ENCODE results near the gene SYT9.
"Not testable (repeated sequence)": the region's sequence is repeated elsewhere in the genome, so short reads cannot be mapped to it uniquely, and the experiment has no call there.

Gene SYT9

GRCh38 chr11:7321473-7322450 is 70.1 kb downstream of the SYT9 start:
- no peak overlapping the region for H3K4me3 ChIP-seq (ENCODE audit: low read depth, low read length)
- DNase-seq (ENCODE audit: low read depth): no peak

DNA sequence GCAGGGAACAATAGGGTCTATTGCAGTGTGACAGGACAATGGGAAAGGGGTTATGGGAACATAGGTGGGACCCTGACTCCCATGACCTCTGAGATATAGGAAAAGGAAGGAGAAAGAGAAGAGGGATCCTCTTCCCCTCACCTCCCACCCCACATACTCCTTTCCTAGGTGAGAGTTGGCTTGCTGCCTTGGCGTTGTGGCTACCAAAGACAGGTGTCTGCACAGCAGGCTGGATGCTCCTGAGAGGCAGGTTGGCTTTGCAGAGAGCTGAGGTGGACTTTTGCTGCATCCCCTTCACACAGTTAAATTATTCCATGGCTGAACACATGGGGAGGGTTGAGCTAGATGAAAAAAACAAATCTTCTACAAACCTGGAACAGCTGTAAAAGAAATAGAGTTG is 80.7 kb downstream of the SYT9 start:
- no peak for DNase-seq (ENCODE audit: low read depth)
- H3K4me3 ChIP-seq (ENCODE audit: low read depth, low read length): no peak overlapping the region

GRCh38 chr11:7332962-7333361 is 81.3 kb downstream of the SYT9 start:
- DNase-seq (ENCODE audit: low read depth): no peak
- no peak overlapping the region for H3K4me3 ChIP-seq (ENCODE audit: low read depth, low read length)

DNA sequence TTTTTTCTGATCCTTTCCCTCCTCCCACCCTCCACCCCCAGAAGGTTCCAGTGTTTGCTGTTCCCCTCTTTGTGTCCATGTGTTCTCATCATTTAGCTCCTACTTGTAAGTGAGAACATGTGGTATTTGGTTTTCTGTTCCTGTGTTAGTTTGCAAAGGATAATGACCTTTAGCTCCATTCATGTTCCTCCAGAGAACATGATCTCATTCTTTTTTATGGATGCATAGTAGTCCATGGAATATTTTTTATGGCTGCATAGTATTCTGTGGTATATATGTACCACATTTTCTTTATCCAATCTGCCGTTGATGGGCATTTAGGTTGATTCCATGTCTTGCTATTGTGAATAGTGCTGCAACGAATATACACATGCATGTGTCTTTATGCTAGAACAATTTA is 83.7 kb downstream of the SYT9 start:
- not testable (repeated sequence) for DNase-seq (ENCODE audit: low read depth); H3K4me3 ChIP-seq (ENCODE audit: low read depth, low read length)

- DNase-seq (ENCODE audit: low read depth): no peak
- no peak overlapping the region for H3K4me3 ChIP-seq (ENCODE audit: low read depth, low read length)
These were observed 89.8 kb downstream of the SYT9 start for GRCh38 chr11:7341551-7341950.

- no peak for DNase-seq (ENCODE audit: low read depth)
- no peak overlapping the region for H3K4me3 ChIP-seq (ENCODE audit: low read depth, low read length)
These were observed 96.1 kb downstream of the SYT9 start for GRCh38 chr11:7347611-7348431.

DNA sequence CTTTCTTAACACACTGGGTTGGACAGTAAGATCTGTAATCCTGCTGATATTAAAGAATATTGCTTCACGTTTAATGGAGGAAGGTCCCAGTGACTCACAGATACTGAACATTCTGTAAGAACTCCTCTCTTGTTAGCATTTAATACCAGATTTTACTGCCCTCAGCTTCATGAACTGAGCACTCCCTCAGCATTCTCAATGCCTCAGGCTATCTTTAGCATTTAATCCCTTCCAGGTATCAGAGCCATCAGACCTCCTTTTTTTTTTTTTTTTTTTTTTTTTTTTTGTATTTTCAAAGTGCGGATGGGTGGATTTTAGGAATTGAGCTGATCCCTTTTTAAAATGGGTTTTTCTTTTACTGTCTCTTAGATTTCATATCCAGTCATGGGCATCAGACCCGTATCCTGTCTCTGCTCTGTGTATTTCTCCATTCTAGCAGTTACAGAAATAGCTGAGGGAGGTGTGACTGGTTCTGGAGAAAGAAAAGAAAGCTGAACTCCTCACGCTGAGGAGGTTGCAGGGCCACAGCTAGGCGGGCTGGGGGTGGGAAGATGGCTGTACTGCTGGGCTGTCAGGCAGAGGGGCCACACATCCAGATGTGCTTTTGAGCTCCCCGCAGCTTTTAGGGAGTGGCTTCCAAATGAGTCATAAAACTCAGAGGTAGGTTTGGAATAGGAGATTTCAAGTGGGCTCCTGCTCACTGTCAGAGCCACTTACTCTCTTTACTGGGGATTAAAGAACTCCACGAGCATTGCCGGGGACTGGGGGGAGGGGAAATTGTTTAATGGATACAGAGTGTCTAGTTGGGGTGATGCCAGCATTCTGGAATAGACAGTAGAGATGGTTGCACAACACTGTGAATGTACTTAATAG is 97.0 kb downstream of the SYT9 start:
- no peak overlapping the region for H3K4me3 ChIP-seq (ENCODE audit: low read depth, low read length)
- DNase-seq (ENCODE audit: low read depth): no peak

DNA sequence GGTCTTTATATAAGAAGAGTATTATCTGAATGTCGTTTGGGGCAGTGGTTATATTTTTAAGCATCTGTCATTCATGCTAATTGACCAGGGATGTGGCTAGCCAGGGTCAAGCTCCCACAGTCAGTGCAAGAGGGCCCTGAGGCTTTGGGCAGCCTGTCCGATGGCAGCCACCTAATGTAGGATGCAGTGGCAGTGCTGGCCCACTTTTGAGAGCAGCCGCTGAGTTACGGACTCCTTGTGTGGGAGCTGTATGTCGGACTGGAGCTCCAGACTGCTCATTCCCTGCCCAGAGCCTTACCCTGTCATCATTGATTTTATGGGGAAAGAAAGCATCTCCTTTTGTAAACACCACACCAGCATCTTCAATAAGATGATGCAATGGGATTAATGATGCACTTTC is 99.5 kb downstream of the SYT9 start:
- no peak overlapping the region for H3K4me3 ChIP-seq (ENCODE audit: low read depth, low read length)
- no peak for DNase-seq (ENCODE audit: low read depth)

- no peak for DNase-seq (ENCODE audit: low read depth)
- H3K4me3 ChIP-seq (ENCODE audit: low read depth, low read length): no peak overlapping the region
These were observed 101.4 kb downstream of the SYT9 start for GRCh38 chr11:7353100-7353499.

DNA sequence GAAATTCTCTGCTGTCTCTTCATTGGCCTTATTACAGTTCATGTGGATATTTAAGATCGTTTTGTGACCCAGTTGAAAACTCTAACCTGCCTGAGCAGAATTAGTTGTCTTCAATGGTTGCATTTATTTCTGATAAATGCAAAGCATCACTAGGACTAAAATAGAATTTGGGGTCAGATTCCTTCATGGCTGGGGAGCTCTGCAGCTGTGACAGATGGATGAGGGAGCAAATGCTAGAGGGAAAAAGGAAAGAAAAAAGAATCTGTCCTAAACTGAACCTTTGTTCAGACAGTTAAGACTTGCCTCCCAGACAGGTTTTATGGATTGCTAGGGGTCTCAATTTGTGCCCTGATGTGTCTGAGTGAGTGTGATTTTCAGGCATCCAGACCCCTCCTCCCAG is 113.0 kb downstream of the SYT9 start:
- no peak overlapping the region for H3K4me3 ChIP-seq (ENCODE audit: low read depth, low read length)
- no peak for DNase-seq (ENCODE audit: low read depth)

DNA sequence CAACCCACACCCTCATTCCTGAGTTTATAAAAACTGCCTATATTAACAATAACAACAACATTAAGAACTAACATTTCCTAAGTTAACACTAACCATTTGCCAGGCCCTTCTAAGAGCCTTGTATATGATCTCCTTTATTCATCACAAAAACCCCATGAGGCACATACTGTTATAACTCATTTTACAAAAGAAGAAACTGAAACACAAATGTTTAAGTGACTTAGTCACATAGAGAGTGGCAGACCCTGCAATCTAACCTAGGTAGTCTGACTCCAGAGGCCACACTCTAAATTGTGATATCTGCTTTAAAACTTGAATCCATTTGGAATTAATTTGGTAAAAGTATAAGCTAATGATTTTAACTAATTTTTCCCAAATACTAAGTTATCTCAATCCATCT is 116.1 kb downstream of the SYT9 start:
- H3K4me3 ChIP-seq (ENCODE audit: low read depth, low read length): no peak overlapping the region

DNA sequence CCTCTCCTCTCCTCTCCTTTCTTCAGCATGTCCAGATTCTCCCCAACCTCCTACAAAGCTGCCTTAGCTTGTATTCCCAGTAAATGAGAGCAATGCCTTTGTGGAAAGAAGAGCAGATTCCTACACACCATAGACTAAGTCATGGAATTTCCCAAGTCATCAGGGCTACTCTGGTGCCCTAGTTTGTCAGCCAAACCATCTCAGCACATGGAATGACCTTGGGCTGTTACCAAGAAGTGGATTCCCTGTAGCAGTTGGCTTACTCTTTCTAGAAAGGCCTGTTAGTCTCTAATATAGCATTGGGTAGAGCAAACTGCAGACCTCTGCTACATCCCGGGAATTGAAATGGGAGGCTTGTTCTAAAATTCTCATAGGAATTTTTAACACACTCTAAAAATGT is 124.7 kb downstream of the SYT9 start:
- H3K4me3 ChIP-seq (ENCODE audit: low read depth, low read length): no peak overlapping the region
- no peak for DNase-seq (ENCODE audit: low read depth)

More for the DNA sequence above, 116.1 kb downstream of the SYT9 start:
- DNase-seq (ENCODE audit: low read depth): no peak

DNA sequence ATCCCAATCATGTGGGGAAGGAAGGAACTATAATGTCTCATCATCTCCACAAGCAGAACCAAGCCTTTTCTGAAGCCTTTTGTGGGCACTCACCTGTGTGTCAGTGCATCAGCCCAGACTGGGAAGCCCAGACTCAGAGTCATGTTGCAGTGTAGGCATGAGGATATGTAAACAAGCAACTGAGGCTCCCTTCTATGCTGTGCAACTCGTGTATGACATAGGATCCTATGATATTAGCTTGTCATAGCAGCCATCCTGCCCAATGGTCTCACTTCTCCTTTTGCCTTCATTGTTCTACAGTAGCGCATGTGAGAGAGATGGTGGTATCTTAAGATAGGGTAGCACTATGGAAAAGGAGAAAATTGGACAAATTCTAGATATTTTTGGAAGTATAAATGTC is 130.2 kb downstream of the SYT9 start:
- DNase-seq (ENCODE audit: low read depth): no peak
- no peak overlapping the region for H3K4me3 ChIP-seq (ENCODE audit: low read depth, low read length)

- DNase-seq (ENCODE audit: low read depth): no peak
- no peak overlapping the region for H3K4me3 ChIP-seq (ENCODE audit: low read depth, low read length)
These were observed 131.7 kb downstream of the SYT9 start for GRCh38 chr11:7383406-7383805.

GRCh38 chr11:7384691-7385090 is 133.0 kb downstream of the SYT9 start:
- H3K4me3 ChIP-seq (ENCODE audit: low read depth, low read length): no peak overlapping the region
- no peak for DNase-seq (ENCODE audit: low read depth)

DNA sequence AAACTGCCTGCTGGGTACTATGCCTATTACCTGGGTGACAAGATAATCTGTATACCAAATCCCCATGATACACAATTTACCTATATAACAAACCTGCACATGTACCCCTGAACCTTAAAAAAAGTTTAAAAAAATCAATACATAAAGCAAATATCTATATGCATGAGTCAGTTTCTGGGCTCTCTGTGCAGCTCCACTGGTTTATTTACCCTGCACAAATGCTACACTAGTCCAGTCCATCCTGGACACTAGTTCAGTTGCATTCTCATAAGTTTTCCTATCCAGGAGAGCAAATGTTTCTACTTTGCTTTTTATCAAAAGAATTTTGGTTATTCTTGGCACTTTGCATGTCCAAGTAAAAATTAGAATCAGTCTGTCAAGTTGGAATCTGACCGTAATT is 133.8 kb downstream of the SYT9 start:
- no peak overlapping the region for H3K4me3 ChIP-seq (ENCODE audit: low read depth, low read length)
- DNase-seq (ENCODE audit: low read depth): no peak

- DNase-seq (ENCODE audit: low read depth): no peak
- H3K4me3 ChIP-seq (ENCODE audit: low read depth, low read length): no peak overlapping the region
These were observed 162.5 kb downstream of the SYT9 start for GRCh38 chr11:7413961-7414915.

GRCh38 chr11:7414973-7415817 is 163.5 kb downstream of the SYT9 start:
- no peak overlapping the region for H3K4me3 ChIP-seq (ENCODE audit: low read depth, low read length)
- DNase-seq (ENCODE audit: low read depth): no peak

Measured in skeletal muscle cell (primary cell).